ENCODE results near the gene HPCAL1. TPM values are rescaled to one million over a fixed set of nuclear protein-coding genes. Genes with fewer than 3 reads are reported as not detected.

HPCAL1 gene
- total and polyA plus RNA-seq, 11 donors: 18.9 to 63.2 (median 40.5) TPM

- WGBS, 4 donors: 28 to 35% (median 30%) methylated on average over 23 to 24 of the region's 24 CpGs
- Histone ChIP-seq H3K36me3 (no peaks in the 10 kb centered on the region), H3K9me3 (no peaks in the 10 kb centered on the region), H3K4me1 (peaks cover 16 to 71% (median 54%) of the 10 kb centered on the region in 12 donors), H3K27me3 (no peaks in the 10 kb centered on the region), H3K4me3 (peak overlapping the region in 1 of 12 donors; percentile 15), H3K27ac (peak overlapping the region in 10 of 12 donors; percentile 14 to 85 (median 46))
- intact Hi-C loops (cut with DNase I): loop anchor here (1.0 to 10.0 kb wide), 17 partner anchors 74 to 287 kb away; partner anchors contain the start of genes HPCAL1 (in 5 of the 10) and RRM2 (in 1 of the 10)
- DNase-seq (peak; percentile 74 to 88 (median 80)), ATAC-seq (peak; percentile 51 to 75 (median 62))
- TF ChIP-seq POLR2A (IDR thresholded peaks at IDR 0.05) (no peak), CTCF (IDR thresholded peaks at IDR 0.05) (peak; percentile 89 to 98 (median 95))
Measured at GRCh38 chr2:10408649-10409579, 106.2 kb downstream of the HPCAL1 start.

GRCh38 chr2:10410001-10410822, 107.5 kb downstream of the HPCAL1 start:
- intact Hi-C loops (cut with DNase I): loop anchor here in 2 of 10 donors (5.0 kb wide), 2 partner anchors 273 to 283 kb away; no protein-coding TSS in a partner anchor
- H3K9me3 ChIP-seq: no peaks in the 10 kb centered on the region
- DNase-seq: no peak
- 81 to 94% (median 88%) methylated on average over 14 of the region's 14 CpGs for WGBS, 4 donors
- no peaks in the 10 kb centered on the region for H3K36me3 ChIP-seq
- no peak for ATAC-seq
- no peak overlapping the region for H3K4me3 ChIP-seq
- H3K4me1 ChIP-seq: peaks cover 16 to 62% (median 48%) of the 10 kb centered on the region in 12 donors
- peak overlapping the region in 3 of 12 donors; percentile 4 to 75 (median 30) for H3K27ac ChIP-seq
- no peak for TF ChIP-seq CTCF (IDR thresholded peaks at IDR 0.05)
- no peak for TF ChIP-seq POLR2A (IDR thresholded peaks at IDR 0.05)
- no peaks in the 10 kb centered on the region for H3K27me3 ChIP-seq

GRCh38 chr2:10410823-10411437, 108.2 kb downstream of the HPCAL1 start:
- Histone ChIP-seq H3K27ac (peak overlapping the region in 1 of 12 donors; percentile 50), H3K36me3 (no peaks in the 10 kb centered on the region), H3K9me3 (no peaks in the 10 kb centered on the region), H3K4me1 (peaks cover 12 to 55% (median 41%) of the 10 kb centered on the region in 12 donors), H3K27me3 (no peaks in the 10 kb centered on the region), H3K4me3 (no peak overlapping the region)
- DNase-seq (peak in 1 of 5 donors; percentile 22), ATAC-seq (no peak)
- WGBS, 4 donors: 84 to 90% (median 88%) methylated on average over 13 of the region's 13 CpGs
- intact Hi-C loops (cut with DNase I): loop anchor here in 2 of 10 donors (5.0 kb wide), 2 partner anchors 274 to 284 kb away; no protein-coding TSS in a partner anchor
- TF ChIP-seq CTCF (IDR thresholded peaks at IDR 0.05) (no peak), POLR2A (IDR thresholded peaks at IDR 0.05) (no peak)
